ENCODE results near the gene LRRIQ1. TPM values are rescaled to one million over a fixed set of nuclear protein-coding genes. Genes with fewer than 3 reads are reported as not detected.

LRRIQ1 gene
- total RNA-seq, 1 donor from 2014 or later: not detected

- Mint-ChIP-seq H3K9me3 (ENCODE audit: unreplicated experiment) (no peaks in the 10 kb centered on the region), H3K4me3 (ENCODE audit: unreplicated experiment) (no peak overlapping the region), H3K27ac (ENCODE audit: unreplicated experiment) (no peak overlapping the region), H3K27me3 (ENCODE audit: unreplicated experiment) (peaks cover 14% of the 10 kb centered on the region), H3K36me3 (ENCODE audit: unreplicated experiment) (no peaks in the 10 kb centered on the region), H3K4me1 (ENCODE audit: unreplicated experiment) (no peaks in the 10 kb centered on the region)
- no peak for TF ChIP-seq CTCF (IDR thresholded peaks at IDR 0.05)
- DNase-seq (ENCODE audit: extremely low spot score, unreplicated experiment): no peak
Observed at GRCh38 chr12:85092814-85093370, 56.7 kb downstream of the LRRIQ1 start.

GRCh38 chr12:85095501-85095900 lies 59.4 kb downstream of the LRRIQ1 start:
- H3K36me3 Mint-ChIP-seq (ENCODE audit: unreplicated experiment): no peaks in the 10 kb centered on the region
- H3K4me1 Mint-ChIP-seq (ENCODE audit: unreplicated experiment): no peaks in the 10 kb centered on the region
- H3K9me3 Mint-ChIP-seq (ENCODE audit: unreplicated experiment): no peaks in the 10 kb centered on the region
- H3K27ac Mint-ChIP-seq (ENCODE audit: unreplicated experiment): no peak overlapping the region
- H3K4me3 Mint-ChIP-seq (ENCODE audit: unreplicated experiment): no peak overlapping the region
- no peak for DNase-seq (ENCODE audit: extremely low spot score, unreplicated experiment)
- peaks cover 24% of the 10 kb centered on the region for H3K27me3 Mint-ChIP-seq (ENCODE audit: unreplicated experiment)
- no peak for TF ChIP-seq CTCF (IDR thresholded peaks at IDR 0.05)

GRCh38 chr12:85130646-85131045 lies 94.5 kb downstream of the LRRIQ1 start:
- H3K4me1 Mint-ChIP-seq (ENCODE audit: unreplicated experiment): no peaks in the 10 kb centered on the region
- no peaks in the 10 kb centered on the region for H3K36me3 Mint-ChIP-seq (ENCODE audit: unreplicated experiment)
- DNase-seq (ENCODE audit: extremely low spot score, unreplicated experiment): no peak
- peaks cover 4% of the 10 kb centered on the region for H3K27me3 Mint-ChIP-seq (ENCODE audit: unreplicated experiment)
- no peak overlapping the region for H3K27ac Mint-ChIP-seq (ENCODE audit: unreplicated experiment)
- TF ChIP-seq CTCF (IDR thresholded peaks at IDR 0.05): no peak
- H3K9me3 Mint-ChIP-seq (ENCODE audit: unreplicated experiment): no peaks in the 10 kb centered on the region
- no peak overlapping the region for H3K4me3 Mint-ChIP-seq (ENCODE audit: unreplicated experiment)

- no peak for DNase-seq (ENCODE audit: extremely low spot score, unreplicated experiment)
- Mint-ChIP-seq H3K36me3 (ENCODE audit: unreplicated experiment) (no peaks in the 10 kb centered on the region), H3K4me3 (ENCODE audit: unreplicated experiment) (no peak overlapping the region), H3K27ac (ENCODE audit: unreplicated experiment) (no peak overlapping the region), H3K27me3 (ENCODE audit: unreplicated experiment) (peaks cover 35% of the 10 kb centered on the region), H3K9me3 (ENCODE audit: unreplicated experiment) (no peaks in the 10 kb centered on the region), H3K4me1 (ENCODE audit: unreplicated experiment) (no peaks in the 10 kb centered on the region)
- TF ChIP-seq CTCF (IDR thresholded peaks at IDR 0.05): no peak
Observed at GRCh38 chr12:85138833-85139232, 102.7 kb downstream of the LRRIQ1 start.

- Mint-ChIP-seq H3K27ac (ENCODE audit: unreplicated experiment) (no peak overlapping the region), H3K4me3 (ENCODE audit: unreplicated experiment) (no peak overlapping the region), H3K4me1 (ENCODE audit: unreplicated experiment) (no peaks in the 10 kb centered on the region), H3K27me3 (ENCODE audit: unreplicated experiment) (peaks cover 42% of the 10 kb centered on the region), H3K36me3 (ENCODE audit: unreplicated experiment) (no peaks in the 10 kb centered on the region), H3K9me3 (ENCODE audit: unreplicated experiment) (no peaks in the 10 kb centered on the region)
- TF ChIP-seq CTCF (IDR thresholded peaks at IDR 0.05): no peak
- DNase-seq (ENCODE audit: extremely low spot score, unreplicated experiment): no peak
Observed at GRCh38 chr12:85147331-85147730, 111.2 kb downstream of the LRRIQ1 start.
